Measurements from ENCODE around the gene STAG3.
"Not testable (repeated sequence)": the region's sequence is repeated elsewhere in the genome, so short reads cannot be mapped to it uniquely, and the experiment has no call there.

The STAG3 gene

GRCh38 chr7:100220586-100221230 lies 43.0 kb downstream of the STAG3 start:
- H3K4me3 ChIP-seq (ENCODE audit: low read length): peak overlapping the region; percentile 58; the same call in 1 of the 2 replicates
- no peak for TF ChIP-seq ZNF274 (IDR thresholded peaks at IDR 0.05; ENCODE audit: low read depth, low read length)

DNA sequence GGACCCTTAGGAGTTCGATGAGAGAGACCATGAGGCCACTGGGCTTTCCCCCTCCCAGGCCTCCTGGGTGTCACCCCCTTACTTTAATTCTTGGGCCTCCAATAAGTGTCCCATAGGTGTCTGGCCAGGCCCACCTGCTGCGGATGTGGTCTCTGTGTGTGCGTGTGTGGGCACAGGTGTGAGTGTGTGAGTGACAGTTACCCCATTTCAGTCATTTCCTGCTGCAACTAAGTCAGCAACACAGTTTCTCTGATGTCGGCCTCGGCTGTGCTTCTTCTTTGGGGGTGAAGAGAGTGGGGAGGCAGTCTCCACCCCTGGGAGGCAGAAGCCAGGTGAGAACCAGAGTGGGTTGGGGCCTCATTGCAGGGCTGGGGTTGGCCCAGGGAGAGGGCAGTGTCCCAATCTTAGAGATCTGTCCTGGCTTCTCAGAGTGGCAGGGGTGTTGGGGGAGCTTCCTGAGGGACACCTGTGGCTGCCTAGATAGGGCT lies 43.6 kb downstream of the STAG3 start:
- H3K4me3 ChIP-seq (ENCODE audit: low read length): peak overlapping the region; percentile 58; the same call in 1 of the 2 replicates
- TF ChIP-seq ZNF274 (IDR thresholded peaks at IDR 0.05; ENCODE audit: low read depth, low read length): no peak

DNA sequence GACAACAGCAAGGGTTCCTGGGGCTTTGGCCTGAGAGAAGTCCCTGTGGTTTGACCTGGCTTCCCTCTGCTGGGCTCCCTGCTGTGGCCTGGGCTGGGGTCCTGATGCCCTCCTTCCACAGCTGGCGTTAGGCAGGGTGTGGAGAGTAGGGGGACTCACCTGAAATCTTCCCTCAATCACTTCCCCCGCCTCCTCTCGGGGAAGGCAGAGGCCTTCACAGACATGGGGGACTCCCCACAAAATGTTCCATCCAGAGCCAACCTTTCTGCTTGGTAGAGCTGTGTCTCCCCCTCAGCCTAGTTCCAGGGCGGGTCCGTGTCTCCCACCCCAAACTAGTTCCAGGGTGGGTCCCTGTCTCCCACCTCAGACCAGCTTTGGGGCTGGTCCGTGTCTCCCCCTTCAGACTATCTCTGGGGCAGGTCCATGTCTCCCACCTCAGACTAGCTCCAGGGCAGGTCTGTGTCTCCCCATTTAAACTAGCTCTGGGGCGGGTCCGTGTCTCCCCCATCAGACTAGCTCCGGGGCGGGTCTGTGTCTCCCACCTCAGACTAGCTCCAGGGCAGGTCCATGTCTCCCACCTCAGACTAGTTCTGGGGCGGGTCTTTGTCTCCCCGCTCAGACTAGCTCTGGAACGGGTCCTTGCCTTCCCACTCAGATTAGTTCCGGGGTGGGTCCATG lies 44.2 kb downstream of the STAG3 start:
- H3K4me3 ChIP-seq (ENCODE audit: low read length): peak overlapping the region; percentile 58; the same call in 1 of the 2 replicates
- no peak for TF ChIP-seq ZNF274 (IDR thresholded peaks at IDR 0.05; ENCODE audit: low read depth, low read length)

DNA sequence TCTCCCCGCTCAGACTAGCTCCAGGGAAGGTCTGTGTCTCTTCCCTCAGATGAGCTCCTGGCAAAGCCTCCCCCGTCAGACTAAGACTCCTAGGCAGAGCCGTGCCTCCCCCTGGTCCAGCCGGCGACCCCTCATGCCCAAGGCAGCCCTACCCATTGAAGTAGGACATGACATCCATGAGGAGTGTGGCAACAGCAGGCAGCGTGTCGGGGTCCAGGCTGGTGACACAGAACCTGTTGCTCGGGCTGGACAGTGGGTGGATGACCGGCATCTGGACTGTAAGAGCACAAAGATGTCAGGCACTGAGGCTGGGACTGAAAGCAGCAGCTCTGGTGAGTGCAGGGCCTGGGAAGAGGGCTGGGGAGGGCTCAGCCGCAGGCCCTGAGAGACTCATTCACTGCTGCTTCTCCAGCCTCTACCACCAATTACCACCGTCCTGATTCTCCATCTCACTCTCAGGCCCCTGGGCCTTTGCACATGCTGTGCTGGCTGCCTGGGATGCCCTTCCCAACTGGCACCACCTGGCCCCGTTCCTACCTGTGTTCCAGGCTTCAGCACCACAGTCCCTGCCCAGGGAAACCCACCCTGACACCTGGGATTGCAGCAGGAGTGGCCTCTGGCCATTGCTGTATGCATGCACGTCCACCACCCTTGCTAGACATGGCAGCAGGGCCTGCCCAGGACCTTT lies 44.9 kb downstream of the STAG3 start:
- no peak for TF ChIP-seq ZNF274 (IDR thresholded peaks at IDR 0.05; ENCODE audit: low read depth, low read length)
- H3K4me3 ChIP-seq (ENCODE audit: low read length): peak overlapping the region; percentile 58; the same call in 1 of the 2 replicates

DNA sequence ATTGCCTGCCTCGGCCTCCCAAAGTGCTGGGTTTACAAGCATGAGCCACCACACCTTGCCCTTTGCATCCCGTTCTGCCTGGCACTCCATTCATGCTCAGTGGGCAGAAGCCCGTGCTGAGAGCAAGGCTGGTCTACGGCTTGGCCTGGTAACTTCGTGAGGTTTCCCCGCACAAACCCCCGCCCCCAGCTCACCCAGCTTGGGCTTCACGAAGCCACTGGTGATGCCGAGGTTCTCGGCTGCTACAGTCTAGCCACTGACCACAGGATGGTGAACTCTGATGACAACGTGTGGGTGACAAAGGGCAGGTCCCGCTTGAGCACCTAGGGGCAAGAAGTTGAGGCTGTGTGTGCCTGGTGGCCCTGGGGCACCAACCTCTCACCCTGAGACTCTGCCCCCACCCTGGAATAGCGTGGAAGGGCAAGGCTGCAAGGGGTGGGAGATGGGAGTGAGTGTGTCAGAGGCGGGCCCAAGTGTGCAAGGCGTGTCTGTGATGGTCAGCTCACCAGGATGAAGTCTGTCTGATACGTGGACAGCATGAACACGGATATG lies 45.7 kb downstream of the STAG3 start:
- H3K4me3 ChIP-seq (ENCODE audit: low read length): not testable (repeated sequence)

DNA sequence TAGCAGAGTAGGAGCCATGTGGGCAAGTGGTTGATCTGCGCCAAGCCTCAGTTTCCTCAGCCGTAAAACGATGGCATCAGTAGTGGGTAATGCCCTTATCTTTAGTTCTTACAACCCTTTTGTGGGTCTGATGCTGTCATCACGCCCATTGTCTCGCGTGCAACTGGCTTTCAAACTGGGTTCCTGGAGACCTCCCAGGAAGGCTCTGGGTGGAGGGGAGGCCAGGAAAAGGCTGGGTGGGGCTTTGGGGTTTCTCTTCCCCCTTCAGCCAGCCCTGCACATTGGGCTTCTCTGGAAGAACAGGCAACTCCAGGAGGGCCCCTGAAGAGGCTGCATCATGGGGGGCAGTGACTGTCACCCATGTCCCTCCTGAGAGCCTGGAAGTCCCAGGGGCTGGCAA lies 47.2 kb downstream of the STAG3 start:
- H3K4me3 ChIP-seq (ENCODE audit: low read length): not testable (repeated sequence)

DNA sequence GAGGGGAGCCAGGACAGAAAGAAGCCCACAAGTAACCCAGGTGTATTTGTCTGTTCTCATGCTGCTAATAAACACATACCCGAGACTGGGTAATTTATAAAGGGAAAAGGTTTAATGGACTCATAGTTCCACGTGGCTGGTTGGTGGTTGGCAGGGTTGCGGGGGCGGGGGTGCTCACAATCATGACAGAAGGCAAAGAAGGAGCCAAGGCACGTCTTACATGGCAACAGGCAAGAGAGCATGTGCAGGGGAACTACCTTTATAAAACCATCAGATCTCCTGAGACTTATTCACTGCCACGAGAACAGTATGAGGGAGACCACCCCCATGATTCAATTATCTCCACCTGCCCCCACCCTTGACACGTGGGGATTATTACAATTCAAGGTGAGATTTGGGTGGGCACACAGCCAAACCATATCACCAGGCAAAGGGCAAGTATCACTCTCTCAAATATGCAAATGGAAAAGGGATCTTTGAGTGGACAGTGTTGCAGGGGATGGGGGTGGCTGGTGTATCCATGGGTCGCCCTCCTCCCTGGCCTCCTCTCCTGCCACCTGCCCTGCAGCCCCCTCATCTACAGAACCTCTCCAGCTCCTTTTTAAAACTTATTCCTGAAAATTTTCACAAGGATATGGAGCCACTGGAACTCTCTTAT lies 57.1 kb downstream of the STAG3 start:
- not testable (repeated sequence) for H3K4me3 ChIP-seq (ENCODE audit: low read length)

GRCh38 chr7:100239975-100240374 lies 62.3 kb downstream of the STAG3 start:
- not testable (repeated sequence) for H3K4me3 ChIP-seq (ENCODE audit: low read length)

DNA sequence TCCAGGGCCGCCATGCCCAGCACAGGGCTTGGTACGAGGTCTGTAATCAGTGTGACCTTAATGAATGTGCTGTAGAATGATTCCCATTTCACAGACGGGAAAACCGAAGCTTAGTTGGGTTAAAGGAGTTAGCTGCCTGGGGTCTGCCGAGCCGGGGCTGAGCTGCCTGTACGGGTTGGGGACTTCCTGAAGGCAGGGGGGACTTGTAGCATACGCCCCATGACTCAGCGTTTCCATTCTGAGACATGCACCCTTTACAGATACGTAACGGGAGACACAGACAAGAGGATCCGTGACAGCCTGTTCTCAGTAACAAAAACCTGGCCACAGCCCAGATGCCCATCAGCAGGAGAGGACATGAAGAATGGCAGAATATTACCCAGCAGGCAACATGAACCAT lies 65.7 kb downstream of the STAG3 start:
- not testable (repeated sequence) for H3K4me3 ChIP-seq (ENCODE audit: low read length)

DNA sequence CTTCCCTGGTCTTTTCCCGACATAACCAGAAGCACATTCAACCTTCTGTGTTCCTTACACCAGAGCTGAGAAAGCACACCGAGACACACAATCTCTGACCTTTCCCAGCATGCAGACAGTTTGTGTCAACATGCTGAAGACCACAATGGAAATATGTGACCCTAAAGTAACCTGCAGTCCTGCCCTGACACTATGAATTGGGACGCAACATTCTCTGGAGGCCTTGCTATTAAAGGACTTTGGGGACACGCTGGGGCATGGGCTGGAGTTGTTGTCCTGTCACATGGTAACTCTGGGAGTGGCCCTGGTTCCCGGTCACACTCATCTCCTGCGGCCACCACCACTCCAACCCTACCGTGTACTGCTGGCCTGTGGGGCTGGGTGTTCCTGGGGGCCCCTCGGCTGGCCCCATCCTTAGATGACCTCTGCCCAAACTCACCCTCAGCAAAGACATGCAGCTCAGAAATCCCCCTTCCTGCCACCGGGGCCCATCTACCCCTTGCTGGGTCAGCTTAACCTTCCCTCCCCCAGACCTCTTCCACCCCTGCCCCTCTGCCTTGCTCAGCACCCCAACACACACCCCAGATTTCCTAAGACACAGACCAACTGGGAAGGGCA lies 67.4 kb downstream of the STAG3 start:
- not testable (repeated sequence) for H3K4me3 ChIP-seq (ENCODE audit: low read length)

DNA sequence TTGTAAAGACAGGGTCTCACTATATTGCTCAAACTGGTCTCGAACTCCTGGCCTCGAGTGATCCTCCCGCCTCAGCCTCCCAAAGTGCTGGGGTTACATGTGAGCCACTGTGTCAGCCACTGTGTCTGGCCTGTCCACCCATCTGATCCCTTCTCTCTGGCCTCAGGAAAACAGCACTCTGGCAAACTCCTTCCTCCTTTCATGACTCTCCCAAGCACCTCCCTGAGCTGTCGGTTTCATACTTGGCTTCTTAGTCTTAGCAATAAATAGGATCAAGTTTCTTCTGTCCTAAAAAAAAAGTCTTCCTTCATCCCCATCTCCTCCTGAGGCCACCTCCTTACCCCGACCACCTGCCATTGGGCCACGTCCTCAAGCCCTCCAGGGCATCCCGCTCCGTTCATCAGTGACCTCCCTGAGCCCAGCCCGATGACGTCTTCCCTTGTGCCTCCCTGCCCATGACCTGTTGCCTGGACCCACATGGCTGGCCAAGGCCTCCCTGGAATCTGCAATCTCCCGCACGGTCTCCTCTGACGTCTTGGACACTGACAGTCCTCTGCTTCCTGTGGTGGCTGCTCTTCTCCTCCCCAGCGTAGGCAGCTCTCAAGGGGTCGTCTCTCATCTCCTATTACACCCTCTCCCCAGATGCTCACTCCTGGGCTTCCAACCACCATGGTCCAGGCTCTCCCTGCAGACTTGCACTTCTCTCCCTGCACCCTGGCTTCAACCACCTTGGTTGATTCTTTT lies 68.6 kb downstream of the STAG3 start:
- not testable (repeated sequence) for H3K4me3 ChIP-seq (ENCODE audit: low read length)

GRCh38 chr7:100246865-100247137 lies 69.1 kb downstream of the STAG3 start:
- H3K4me3 ChIP-seq (ENCODE audit: low read length): not testable (repeated sequence)

DNA sequence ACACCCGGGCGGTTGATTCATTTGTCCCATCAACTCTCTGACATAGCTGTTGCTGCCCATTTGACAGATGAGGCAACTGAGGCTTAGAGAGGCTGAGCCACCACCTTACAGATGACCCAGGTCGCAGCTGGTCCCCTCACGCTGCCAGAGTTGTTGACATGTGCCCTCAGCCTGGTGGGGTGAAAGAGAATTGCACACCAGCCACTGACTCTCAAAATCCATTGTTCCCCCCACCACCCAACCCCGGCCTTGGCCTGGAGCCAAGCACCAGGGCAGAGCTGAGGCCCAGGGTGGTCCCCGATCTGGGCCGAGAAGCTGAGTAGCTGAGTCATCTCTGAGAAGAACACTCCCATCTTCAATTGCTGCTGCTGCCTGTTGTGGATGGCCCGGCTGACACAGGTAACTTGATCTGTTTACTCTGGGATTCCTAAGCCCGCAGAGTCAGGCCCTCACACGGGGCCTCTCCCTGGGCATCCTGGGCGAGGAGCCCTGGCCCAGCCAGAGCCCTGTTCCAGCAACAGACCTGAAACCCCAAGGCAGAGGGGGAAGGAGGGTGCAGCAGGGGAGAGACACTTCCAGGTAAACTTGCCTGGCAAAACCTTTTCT lies 69.5 kb downstream of the STAG3 start:
- TF ChIP-seq ZNF274 (IDR thresholded peaks at IDR 0.05; ENCODE audit: low read depth, low read length): no peak
- no peak overlapping the region for H3K4me3 ChIP-seq (ENCODE audit: low read length)

DNA sequence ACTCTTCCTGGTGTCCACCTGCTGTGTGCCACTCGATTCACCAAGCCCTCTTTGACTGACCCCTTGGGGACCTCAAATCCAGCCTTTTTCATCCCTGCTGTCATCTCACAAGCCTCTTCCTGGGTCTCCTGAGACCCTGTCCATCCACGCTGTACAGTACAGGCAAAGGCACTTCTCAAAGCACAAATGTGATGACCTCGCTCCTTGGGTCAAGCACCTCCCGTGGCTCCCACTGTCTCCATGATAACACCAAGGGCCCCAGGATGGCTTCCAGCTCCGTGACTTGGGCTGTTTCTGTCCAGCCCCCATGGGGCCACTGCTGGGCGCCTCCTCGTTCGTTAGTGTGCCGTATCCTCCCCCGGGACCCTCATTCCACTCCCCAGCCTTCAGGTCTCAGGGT lies 70.8 kb downstream of the STAG3 start:
- no peak for TF ChIP-seq ZNF274 (IDR thresholded peaks at IDR 0.05; ENCODE audit: low read depth, low read length)
- H3K4me3 ChIP-seq (ENCODE audit: low read length): no peak overlapping the region
